Transverse colon (tissue), 4 donors: Measurements from ENCODE around the gene ESR1. TPM values are rescaled to one million over a fixed set of nuclear protein-coding genes. Genes with fewer than 3 reads are reported as not detected.

Experiments used
- DNase-seq: peaks from one replicate; pipeline ENCODE4 v3.0.0-alpha.2; 2019
- H3K27ac ChIP-seq, 4 donors: fragments of 200-600 bp; sonication (generic); 2 replicates each; pipeline ENCODE4 v1.5.1; 2016 to 2018; ENCODE audit warnings: inconsistent platforms in 4 of 4
- H3K27me3 ChIP-seq: fragments of 200-600 bp; sonication (generic); 2 replicates; pipeline ENCODE4 v1.5.1; 2017; ENCODE audit warnings: inconsistent platforms
- H3K36me3 ChIP-seq, 4 donors: fragments of 200-600 bp; sonication (generic); 2 replicates each; pipeline ENCODE4 v1.5.1; 2017 to 2019; ENCODE audit warnings: inconsistent platforms in 4 of 4
- H3K4me1 ChIP-seq, 4 donors: fragments of 200-600 bp; sonication (generic); 2 replicates each; pipeline ENCODE4 v1.5.1; 2017 to 2020; ENCODE audit warnings: inconsistent platforms in 4 of 4
- H3K4me3 ChIP-seq, 4 donors: fragments of 200-600 bp; sonication (generic); 1 replicate in 1 of 4; 2 replicates in 3 of 4; pipeline versions ENCODE4 v1.5.1 to v1.6.1; 2017 to 2019; ENCODE audit warnings: inconsistent platforms in 4 of 4
- H3K9me3 ChIP-seq, 2 donors: fragments of 200-600 bp; sonication (generic); 2 replicates each; pipeline ENCODE4 v1.5.1; 2017 to 2019; ENCODE audit warnings: inconsistent platforms in 2 of 2
- CTCF ChIP-seq, 5 experiments: fragments of 200-600 bp in 3 of 5; fragments of 450-650 bp in 2 of 5; sonication (generic) in 3 of 5; IDR thresholded peaks; 1 replicate in 2 of 5; 2 replicates in 3 of 5; pipeline ENCODE4 v1.5.1; 2016 to 2017; ENCODE audit warnings: antibody characterized with exemption in 5 of 5, inconsistent platforms in 3 of 5, mild to moderate bottlenecking in 2 of 5, moderate library complexity in 1 of 5
- EP300 ChIP-seq: sonication (generic); formaldehyde crosslinking; IDR thresholded peaks from one replicate; pipeline ENCODE4 v1.6.1; 2017; ENCODE audit warnings: antibody characterized with exemption, low read depth
- POLR2A ChIP-seq: fragments of 450-650 bp; IDR thresholded peaks from one replicate; pipeline ENCODE4 v1.6.1; 2016; ENCODE audit warnings: antibody characterized with exemption, mild to moderate bottlenecking, moderate library complexity
- POLR2AphosphoS5 ChIP-seq, 3 donors: sonication (generic); formaldehyde crosslinking; IDR thresholded peaks; one replicate each; pipeline ENCODE4 v1.6.1; 2016; ENCODE audit warnings: antibody characterized with exemption in 3 of 3
- whole genome bisulfite sequencing, 2 donors: methylation state at CpG; one replicate each; pipeline ENCODE4 v1.1.5; 2018; ENCODE audit warnings: low coverage in 1 of 2; 5-methylcytosine and 5-hydroxymethylcytosine counted together
- in situ Hi-C, 4 donors: fragments of 200-750 bp; cut with MboI; loops; one replicate each; pipeline versions ENCODE4 v1.15.0 to v1.15.1; 2017; ENCODE audit warnings: low sequenced_read_pairs in 3 of 4, low pct_ligation_motif_present in 1 of 4, low pct_unique_long_range_greater_than_20kb in 1 of 4
- intact Hi-C: fragments of 100-400 bp; cut with DNase I; formaldehyde crosslinking; loops from one replicate; pipeline ENCODE4 v1.15.1; 2023; ENCODE audit warnings: low total_unique reads
- total RNA-seq, 4 donors: library from RNA; depleted of rRNA; stranded (reverse); fragments of >200 nt; gene quantifications; one replicate each; pipeline ENCODE4 v1.1.0, GENCODE V29; 2016

ESR1 gene
- under 1 TPM in 3 of 4 donors, not detected in 1; 0.37 to 0.48 (median 0.41) TPM for total RNA-seq

GRCh38 chr6:151807513-151808370 lies at the start of gene ESR1:
ESR1 (plus strand) TSS chr6:151807682; CDS start chr6:151807913, 231 bp downstream.
- Histone ChIP-seq H3K27ac (no peak within 1 kb of the TSS), H3K36me3 (no peaks in the 10 kb centered on the region), H3K27me3 (peaks cover 54% of the 10 kb centered on the region), H3K4me3 (peak within 1 kb of the TSS in 3 of 4 donors; percentile 24 to 48 (median 28)), H3K4me1 (peaks cover 0 to 18% (median 11%) of the 10 kb centered on the region in 4 donors), H3K9me3 (no peaks in the 10 kb centered on the region)
- peak; percentile 13 for DNase-seq
- in situ Hi-C loops (no loop called here), intact Hi-C loops (no loop called here)
- TF ChIP-seq EP300 (no peak), POLR2AphosphoS5 (IDR thresholded peaks at IDR 0.05) (no peak), POLR2A (no peak), CTCF (IDR thresholded peaks at IDR 0.05) (no peak)
- whole genome bisulfite sequencing, 2 donors = 3% methylated on average over 28 of the region's 73 CpGs; no CpG with 5 or more reads in 1 of the 2 donors

GRCh38 chr6:151760486-151760885 lies 47.0 kb upstream of the ESR1 start:
- intact Hi-C loops (no loop called here), in situ Hi-C loops (loop anchor here in 1 of 4 donors (10.0 kb wide), 1 partner anchor 364 kb away; no protein-coding TSS in a partner anchor)
- H3K27ac ChIP-seq = no peak overlapping the region
- no peaks in the 10 kb centered on the region for H3K36me3 ChIP-seq
- no peak for DNase-seq
- 85 to 94% methylated on average over 6 to 7 of the region's 7 CpGs for WGBS, 2 donors
- peaks cover 0 to 4% (median 0%) of the 10 kb centered on the region in 4 donors for H3K4me1 ChIP-seq
- no peak for TF ChIP-seq POLR2AphosphoS5 (IDR thresholded peaks at IDR 0.05)
- TF ChIP-seq CTCF (IDR thresholded peaks at IDR 0.05) = no peak
- no peak for TF ChIP-seq EP300
- TF ChIP-seq POLR2A = no peak
- H3K27me3 ChIP-seq = no peaks in the 10 kb centered on the region
- no peaks in the 10 kb centered on the region for H3K9me3 ChIP-seq
- no peak overlapping the region for H3K4me3 ChIP-seq

- intact Hi-C loops = no loop called here
- WGBS, 2 donors = 60 to 80% methylated on average over 4 of the region's 4 CpGs
Measured at GRCh38 chr6:151761851-151762250, 45.6 kb upstream of the ESR1 start.

GRCh38 chr6:151762817-151763216 lies 44.7 kb upstream of the ESR1 start:
- intact Hi-C loops (no loop called here), in situ Hi-C loops (loop anchor here in 1 of 4 donors (10.0 kb wide), 1 partner anchor 362 kb away; no protein-coding TSS in a partner anchor)
- Histone ChIP-seq H3K4me3 (no peak overlapping the region), H3K9me3 (no peaks in the 10 kb centered on the region), H3K4me1 (peaks cover 0 to 4% (median 0%) of the 10 kb centered on the region in 4 donors), H3K27ac (no peak overlapping the region), H3K27me3 (no peaks in the 10 kb centered on the region), H3K36me3 (no peaks in the 10 kb centered on the region)
- TF ChIP-seq CTCF (IDR thresholded peaks at IDR 0.05) = no peak
- TF ChIP-seq POLR2A = no peak
- TF ChIP-seq EP300 = no peak
- no peak for TF ChIP-seq POLR2AphosphoS5 (IDR thresholded peaks at IDR 0.05)
- no peak for DNase-seq
- WGBS, 2 donors = 98 to 100% methylated on average over 4 of the region's 4 CpGs

More at GRCh38 chr6:151761851-151762250, 45.6 kb upstream of the ESR1 start:
- peaks cover 0 to 4% (median 0%) of the 10 kb centered on the region in 4 donors for H3K4me1 ChIP-seq
- H3K27ac ChIP-seq = no peak overlapping the region
- in situ Hi-C loops = loop anchor here in 1 of 4 donors (10.0 kb wide), 1 partner anchor 363 kb away; no protein-coding TSS in a partner anchor
- no peaks in the 10 kb centered on the region for H3K9me3 ChIP-seq
- DNase-seq = no peak
- H3K27me3 ChIP-seq = no peaks in the 10 kb centered on the region
- H3K4me3 ChIP-seq = no peak overlapping the region
- TF ChIP-seq EP300 = no peak
- H3K36me3 ChIP-seq = no peaks in the 10 kb centered on the region
